Stimulated activated CD8-positive, alpha-beta memory T cell treated with anti-CD3 and anti-CD28 coated beads, Interleukin-2, amount 100 ng/mL, for 48 hours (primary cell): ENCODE results near the gene PCNX2.
"Not testable (repeated sequence)": the region's sequence is repeated elsewhere in the genome, so short reads cannot be mapped to it uniquely, and the experiment has no call there.

Source experiments
- DNase-seq, 2 donors: peaks; one replicate each; pipeline ENCODE4 v3.0.0-alpha.2; 2020; ENCODE audit warnings: low read depth in 2 of 2

Gene PCNX2

GRCh38 chr1:233158322-233158721 is 137.2 kb downstream of the PCNX2 start:
- no peak for DNase-seq

- no peak for DNase-seq
Observed at GRCh38 chr1:233157245-233157644, 138.3 kb downstream of the PCNX2 start.

- no peak for DNase-seq
Observed at GRCh38 chr1:233151861-233152260, 143.7 kb downstream of the PCNX2 start.

GRCh38 chr1:233144434-233144833 is 151.1 kb downstream of the PCNX2 start:
- no peak for DNase-seq

GRCh38 chr1:233143241-233143640 is 152.3 kb downstream of the PCNX2 start:
- no peak for DNase-seq

GRCh38 chr1:233140974-233141373 is 154.6 kb downstream of the PCNX2 start:
- DNase-seq = no peak

- no peak for DNase-seq
Observed at GRCh38 chr1:233140499-233140898, 155.0 kb downstream of the PCNX2 start.

- DNase-seq = no peak
Observed at GRCh38 chr1:233138788-233139585, 156.5 kb downstream of the PCNX2 start.

GRCh38 chr1:233135833-233136232 is 159.7 kb downstream of the PCNX2 start:
- DNase-seq = no peak

- no peak for DNase-seq
Observed at GRCh38 chr1:233132445-233132844, 163.1 kb downstream of the PCNX2 start.

GRCh38 chr1:233129031-233129430 is 166.5 kb downstream of the PCNX2 start:
- not testable (repeated sequence) for DNase-seq

GRCh38 chr1:233127157-233127556 is 168.4 kb downstream of the PCNX2 start:
- no peak for DNase-seq

- no peak for DNase-seq
Observed at GRCh38 chr1:233122779-233123178, 172.7 kb downstream of the PCNX2 start.

GRCh38 chr1:233121947-233122559 is 173.5 kb downstream of the PCNX2 start:
- no peak for DNase-seq

GRCh38 chr1:233114860-233115259 is 180.7 kb downstream of the PCNX2 start:
- no peak for DNase-seq

- DNase-seq = no peak
Observed at GRCh38 chr1:233114159-233114558, 181.4 kb downstream of the PCNX2 start.

GRCh38 chr1:233113009-233113879 is 182.3 kb downstream of the PCNX2 start:
- DNase-seq = peak; percentile 3 to 22

GRCh38 chr1:233112186-233113008 is 183.1 kb downstream of the PCNX2 start:
- DNase-seq = no peak

- DNase-seq = no peak
Observed at GRCh38 chr1:233111731-233112130, 183.8 kb downstream of the PCNX2 start.

GRCh38 chr1:233109096-233109495 is 186.4 kb downstream of the PCNX2 start:
- DNase-seq = no peak

- DNase-seq = not testable (repeated sequence)
Observed at GRCh38 chr1:233107716-233108130, 187.8 kb downstream of the PCNX2 start.
